DOHH2 (cell line): ENCODE measurements around the gene SUPT3H.

Experiments
- EZH2phosphoT487 ChIP-seq: fragments of 200-600 bp; sonication (generic); IDR thresholded peaks from 2 replicates; pipeline ENCODE4 v1.6.1; 2017; ENCODE audit warnings: borderline replicate concordance, mild to moderate bottlenecking, antibody characterized with exemption, low read length, moderate library complexity, mixed read lengths
- TF ChIP-seq, protein P1 (sequence below): fragments of 200-600 bp; sonication (generic); IDR thresholded peaks from one replicate; pipeline ENCODE4 v1.5.1; 2014; ENCODE audit warnings: antibody characterized with exemption, mild to moderate bottlenecking, low read depth, low read length; ENCODE audit not compliant: poor library complexity, severe bottlenecking

DNA sequence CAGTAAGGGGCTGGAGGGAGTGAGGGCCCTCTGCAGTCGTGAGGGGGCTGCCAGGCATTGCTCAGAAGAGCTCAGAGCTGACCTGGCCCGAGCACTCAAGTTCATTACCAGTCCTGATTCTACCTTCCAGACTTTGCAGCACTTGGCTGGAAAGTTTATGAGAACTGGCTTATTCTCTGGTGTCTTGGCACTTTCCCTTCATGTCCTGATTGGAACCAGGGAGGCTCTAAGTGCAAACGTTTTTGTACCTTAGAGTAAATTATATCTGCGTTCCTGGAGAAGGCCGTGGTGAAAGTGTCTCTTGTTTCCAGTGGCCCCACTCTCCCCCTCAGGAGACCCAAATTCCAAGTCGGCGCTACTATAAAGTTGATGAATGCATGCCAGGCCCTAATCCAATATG lies 587.9 kb downstream of the SUPT3H start:
- TF ChIP-seq, protein P1, sequence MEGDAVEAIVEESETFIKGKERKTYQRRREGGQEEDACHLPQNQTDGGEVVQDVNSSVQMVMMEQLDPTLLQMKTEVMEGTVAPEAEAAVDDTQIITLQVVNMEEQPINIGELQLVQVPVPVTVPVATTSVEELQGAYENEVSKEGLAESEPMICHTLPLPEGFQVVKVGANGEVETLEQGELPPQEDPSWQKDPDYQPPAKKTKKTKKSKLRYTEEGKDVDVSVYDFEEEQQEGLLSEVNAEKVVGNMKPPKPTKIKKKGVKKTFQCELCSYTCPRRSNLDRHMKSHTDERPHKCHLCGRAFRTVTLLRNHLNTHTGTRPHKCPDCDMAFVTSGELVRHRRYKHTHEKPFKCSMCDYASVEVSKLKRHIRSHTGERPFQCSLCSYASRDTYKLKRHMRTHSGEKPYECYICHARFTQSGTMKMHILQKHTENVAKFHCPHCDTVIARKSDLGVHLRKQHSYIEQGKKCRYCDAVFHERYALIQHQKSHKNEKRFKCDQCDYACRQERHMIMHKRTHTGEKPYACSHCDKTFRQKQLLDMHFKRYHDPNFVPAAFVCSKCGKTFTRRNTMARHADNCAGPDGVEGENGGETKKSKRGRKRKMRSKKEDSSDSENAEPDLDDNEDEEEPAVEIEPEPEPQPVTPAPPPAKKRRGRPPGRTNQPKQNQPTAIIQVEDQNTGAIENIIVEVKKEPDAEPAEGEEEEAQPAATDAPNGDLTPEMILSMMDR, result no peak
- no peak for TF ChIP-seq EZH2phosphoT487
